ENCODE measurements around the gene MAPRE3. TPM values are rescaled to one million over a fixed set of nuclear protein-coding genes. Genes with fewer than 3 reads are reported as not detected.

Gene MAPRE3
- total and polyA plus RNA-seq, 4 donors: 10.2 to 41.9 (median 27.2) TPM

DNA sequence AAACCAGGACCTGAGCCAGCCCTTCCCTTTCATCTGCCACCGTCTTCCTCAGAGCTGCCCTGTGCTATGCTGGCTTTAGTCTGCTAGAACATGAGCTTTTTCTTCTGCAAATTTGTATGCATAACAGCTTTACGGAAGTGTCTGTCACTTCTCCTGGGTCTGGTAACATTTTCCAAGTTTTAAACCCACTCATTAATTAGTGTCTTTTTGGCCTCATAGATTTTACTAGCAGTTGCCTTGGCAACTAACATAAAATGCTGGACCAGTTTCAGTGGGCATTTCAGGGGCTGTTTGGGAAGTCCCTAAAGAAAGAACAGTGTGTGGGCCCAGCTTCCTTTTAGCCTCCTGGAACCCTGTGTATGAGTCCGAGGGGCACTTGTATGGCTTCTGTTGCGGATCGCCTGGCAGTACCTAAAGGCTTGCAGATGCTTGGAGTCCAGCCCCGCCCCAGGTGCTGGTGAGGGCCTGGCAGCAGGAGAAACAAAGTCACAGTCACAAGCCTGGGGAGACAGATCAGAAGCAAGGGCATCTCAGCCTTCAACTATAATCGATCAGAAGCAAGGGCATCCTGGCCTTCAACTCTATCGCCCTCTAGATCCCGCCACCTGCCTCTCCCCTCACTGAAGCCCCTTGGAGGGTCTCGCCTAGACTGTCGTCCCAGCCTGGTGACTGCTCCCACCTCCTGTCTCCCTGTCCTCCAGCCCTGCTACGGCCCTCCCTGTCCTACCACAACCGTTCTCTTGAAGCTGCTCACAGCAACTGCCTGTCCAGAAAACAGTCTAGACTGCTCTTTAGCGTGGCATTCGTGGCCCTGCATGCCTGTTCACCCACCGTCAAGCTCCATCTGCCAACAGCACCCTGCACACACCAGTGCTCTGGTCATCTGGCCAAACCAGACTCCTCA, 36.8 kb upstream of the MAPRE3 start:
- TF ChIP-seq CTCF (IDR thresholded peaks at IDR 0.05; ENCODE audit: control extremely low read depth, extremely low read depth): no peak
- no peaks in the 10 kb centered on the region for H3K9me3 ChIP-seq (ENCODE audit: control insufficient read depth in 4 of 4, insufficient read depth in 3 of 4, low read length in 3 of 4)
- no peaks in the 10 kb centered on the region for H3K27me3 ChIP-seq (ENCODE audit: control insufficient read depth in 3 of 3, insufficient read depth in 3 of 3, low read length in 2 of 3)
- H3K36me3 ChIP-seq (ENCODE audit: control insufficient read depth in 4 of 4, insufficient read depth in 4 of 4, low read length in 4 of 4): no peaks in the 10 kb centered on the region
- H3K9ac ChIP-seq (ENCODE audit: insufficient read depth in 1 of 2, low read length in 2 of 2): no peak overlapping the region
- no peak for ATAC-seq (ENCODE audit: insufficient read depth, low FRiP score)
- no peak for DNase-seq
- no peaks in the 10 kb centered on the region for H3K4me1 ChIP-seq (ENCODE audit: control insufficient read depth in 5 of 5, insufficient read depth in 5 of 5, low read length in 5 of 5)
- 84 to 91% methylated on average over 16 of the region's 16 CpGs for WGBS, 2 donors
- no peak overlapping the region for H3K27ac ChIP-seq (ENCODE audit: low read depth in 1 of 2, low read length in 1 of 2)
- H3K4me3 ChIP-seq: no peak overlapping the region

DNA sequence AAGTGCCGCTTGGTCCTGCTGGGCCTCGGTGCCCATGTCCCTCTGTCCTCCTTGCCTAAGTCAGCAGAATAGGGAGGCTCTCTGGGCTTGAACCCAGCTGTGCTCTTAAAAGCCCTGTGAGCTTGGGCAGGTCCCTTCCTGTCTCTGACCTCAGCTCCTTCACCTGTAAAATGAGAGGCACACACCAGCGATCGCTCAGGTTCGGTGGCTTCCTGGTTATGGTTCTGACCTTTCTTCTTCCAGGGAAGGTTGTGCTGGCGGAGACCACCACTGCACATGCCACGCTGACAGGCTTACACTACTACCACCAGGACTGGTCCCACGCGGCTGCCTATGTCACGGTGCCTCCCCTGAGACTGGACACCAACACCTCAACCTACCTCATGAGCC, 36.1 kb upstream of the MAPRE3 start:
- Histone ChIP-seq H3K9ac (ENCODE audit: insufficient read depth in 1 of 2, low read length in 2 of 2) (no peak overlapping the region), H3K4me1 (ENCODE audit: control insufficient read depth in 5 of 5, insufficient read depth in 5 of 5, low read length in 5 of 5) (no peaks in the 10 kb centered on the region), H3K4me3 (no peak overlapping the region), H3K27ac (ENCODE audit: low read depth in 1 of 2, low read length in 1 of 2) (no peak overlapping the region), H3K27me3 (ENCODE audit: control insufficient read depth in 3 of 3, insufficient read depth in 3 of 3, low read length in 2 of 3) (no peaks in the 10 kb centered on the region), H3K9me3 (ENCODE audit: control insufficient read depth in 4 of 4, insufficient read depth in 3 of 4, low read length in 3 of 4) (no peaks in the 10 kb centered on the region), H3K36me3 (ENCODE audit: control insufficient read depth in 4 of 4, insufficient read depth in 4 of 4, low read length in 4 of 4) (no peaks in the 10 kb centered on the region)
- 88 to 89% methylated on average over 10 of the region's 10 CpGs for WGBS, 2 donors
- ATAC-seq (ENCODE audit: insufficient read depth, low FRiP score) (no peak), DNase-seq (no peak)
- no peak for TF ChIP-seq CTCF (IDR thresholded peaks at IDR 0.05; ENCODE audit: control extremely low read depth, extremely low read depth)

DNA sequence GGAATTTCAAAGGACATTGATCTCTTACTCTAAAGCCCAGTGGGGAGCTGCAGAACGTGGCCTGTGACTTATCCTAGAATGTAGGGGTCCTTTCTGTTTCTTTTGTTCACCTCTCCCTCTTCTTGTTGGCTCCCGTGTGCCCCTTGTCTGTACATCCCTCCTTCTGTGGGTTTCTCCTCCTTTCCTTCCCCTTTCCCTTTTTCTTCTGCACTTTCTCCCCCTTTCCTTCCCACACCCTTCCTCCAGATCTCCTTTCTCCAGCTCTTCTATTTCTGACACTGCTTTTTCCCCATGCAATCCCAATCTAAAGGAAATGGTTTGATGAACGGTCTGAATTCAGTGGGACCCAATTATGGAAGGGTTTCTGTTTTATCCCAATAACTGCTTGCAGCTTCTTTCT, 35.5 kb upstream of the MAPRE3 start:
- Histone ChIP-seq H3K9me3 (ENCODE audit: control insufficient read depth in 4 of 4, insufficient read depth in 3 of 4, low read length in 3 of 4) (no peaks in the 10 kb centered on the region), H3K9ac (ENCODE audit: insufficient read depth in 1 of 2, low read length in 2 of 2) (no peak overlapping the region), H3K27me3 (ENCODE audit: control insufficient read depth in 3 of 3, insufficient read depth in 3 of 3, low read length in 2 of 3) (no peaks in the 10 kb centered on the region), H3K36me3 (ENCODE audit: control insufficient read depth in 4 of 4, insufficient read depth in 4 of 4, low read length in 4 of 4) (no peaks in the 10 kb centered on the region), H3K4me3 (no peak overlapping the region), H3K4me1 (ENCODE audit: control insufficient read depth in 5 of 5, insufficient read depth in 5 of 5, low read length in 5 of 5) (no peaks in the 10 kb centered on the region), H3K27ac (ENCODE audit: low read depth in 1 of 2, low read length in 1 of 2) (no peak overlapping the region)
- ATAC-seq (ENCODE audit: insufficient read depth, low FRiP score) (no peak), DNase-seq (no peak)
- 61 to 64% methylated on average over 3 of the region's 3 CpGs for WGBS, 2 donors
- no peak for TF ChIP-seq CTCF (IDR thresholded peaks at IDR 0.05; ENCODE audit: control extremely low read depth, extremely low read depth)
